Activated T-helper 2 cell treated with anti-CD3 and anti-CD28 coated beads, Interferon-gamma antibody, Interleukin-2, Interleukin-4, amounts not matched to agents 10 μg/mL and 5 μg/mL and 100 μg/mL, durations not matched to agents 14 hours and 24 hours and 36 hours (primary cell): ENCODE results near the gene KDM2A. TPM values are rescaled to one million over a fixed set of nuclear protein-coding genes. Genes with fewer than 3 reads are reported as not detected.

Experiments
- DNase-seq: peaks from one replicate; pipeline ENCODE4 v3.0.0; 2021; ENCODE audit warnings: low spot score
- H3K27ac Mint-ChIP-seq: one replicate; pipeline ENCODE4 v1.8.0; 2021; ENCODE audit warnings: mixed read lengths
- H3K27me3 Mint-ChIP-seq: one replicate; pipeline ENCODE4 v1.8.0; 2021; ENCODE audit warnings: low read depth, mixed read lengths
- H3K36me3 Mint-ChIP-seq: one replicate; pipeline ENCODE4 v1.8.0; 2021; ENCODE audit warnings: low read depth, mixed read lengths
- H3K4me1 Mint-ChIP-seq: one replicate; pipeline ENCODE4 v1.8.0; 2021; ENCODE audit warnings: low read depth, mixed read lengths
- H3K4me3 Mint-ChIP-seq: one replicate; pipeline ENCODE4 v1.8.0; 2021; ENCODE audit warnings: low read depth, mild to moderate bottlenecking, moderate library complexity, mixed read lengths
- H3K9me3 Mint-ChIP-seq: one replicate; pipeline ENCODE4 v1.8.0; 2021; ENCODE audit warnings: mixed read lengths
- intact Hi-C: fragments of 100-400 bp; cut with micrococcal nuclease; formaldehyde crosslinking; loops from one replicate; pipeline ENCODE4 v1.15.1; 2023
- total RNA-seq: library from RNA; stranded (reverse); gene quantifications from 2 replicates; pipeline ENCODE4 v1.2.3, GENCODE V29; 2022

The KDM2A gene
- total RNA-seq, 1 donor from 2014 or later, result 96.0 TPM

DNA sequence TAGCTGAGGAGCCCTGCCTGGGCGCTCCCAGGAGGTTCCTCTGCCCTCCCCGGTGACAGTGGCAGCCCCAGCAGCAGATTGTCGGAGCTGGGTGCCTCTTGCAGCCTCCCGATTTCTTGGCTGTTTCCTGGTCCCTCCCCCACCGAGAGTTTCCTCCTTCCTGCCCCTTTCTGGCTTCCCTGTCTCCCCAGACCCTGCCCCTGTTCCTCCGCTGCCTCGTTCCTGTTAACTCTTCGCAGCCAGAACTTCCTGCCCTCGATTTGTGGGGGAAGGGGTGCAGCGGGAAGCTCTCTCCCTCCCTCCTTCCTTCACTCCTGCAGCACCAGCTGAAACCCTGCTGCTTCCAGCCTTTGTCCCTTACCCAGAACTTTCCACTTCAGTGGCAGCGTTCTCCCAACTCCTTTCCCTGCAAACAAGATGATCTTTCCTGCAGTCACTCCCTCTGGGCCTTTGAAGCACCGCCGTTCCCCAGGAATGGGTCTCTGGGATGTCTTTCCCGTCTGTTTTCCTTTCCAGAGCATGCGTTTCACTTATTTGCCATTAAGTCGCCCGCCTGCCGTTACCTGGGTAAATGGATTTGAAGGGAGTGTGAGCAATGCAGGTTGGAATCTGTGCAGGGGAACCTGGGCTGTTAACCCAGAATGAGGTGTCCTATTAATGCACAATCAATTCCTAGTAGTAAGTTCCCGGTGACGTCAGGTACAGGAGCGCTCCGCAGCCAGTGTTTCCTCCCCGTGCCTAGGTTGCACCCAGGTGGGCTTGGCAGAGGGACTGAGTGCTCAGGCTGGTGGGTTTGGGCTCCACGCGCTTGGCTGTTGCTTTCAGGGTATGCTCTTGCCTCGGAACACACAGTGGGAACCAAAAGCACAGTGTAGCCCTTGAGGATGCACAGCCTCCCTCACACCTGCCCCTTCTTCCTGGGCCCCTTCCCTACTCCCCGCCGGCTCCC lies 151.5 kb downstream of the KDM2A start:
- intact Hi-C loops, result loop anchor here (5.0 kb wide), 2 partner anchors 132 to 237 kb away; partner anchors contain the start of genes CDK2AP2, PITPNM1, PPP1CA and TBC1D10C
- Mint-ChIP-seq H3K27me3 (no peaks in the 10 kb centered on the region), H3K4me3 (peak overlapping the region; percentile 94), H3K4me1 (peaks cover 59% of the 10 kb centered on the region), H3K9me3 (no peaks in the 10 kb centered on the region), H3K36me3 (peaks cover 72% of the 10 kb centered on the region), H3K27ac (peak overlapping the region; percentile 97)
- peak; percentile 26 for DNase-seq

DNA sequence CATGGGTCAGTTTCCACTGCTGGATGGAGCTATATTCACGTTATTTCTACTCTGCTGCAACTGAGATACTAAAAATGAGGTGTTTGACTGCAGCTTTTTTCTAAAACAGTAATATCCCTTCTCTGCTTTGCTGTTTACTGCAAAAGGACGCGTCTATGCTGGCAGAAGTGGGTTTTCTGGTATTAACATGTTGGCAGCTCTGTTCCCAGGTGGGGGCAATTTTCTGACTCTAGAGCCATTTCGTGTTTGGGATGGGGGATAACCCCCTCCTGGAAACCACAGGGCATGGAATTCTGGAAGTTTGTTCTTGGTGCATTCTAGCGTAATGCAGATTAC lies 152.1 kb downstream of the KDM2A start:
- Mint-ChIP-seq H3K27me3 (no peaks in the 10 kb centered on the region), H3K4me1 (peaks cover 60% of the 10 kb centered on the region)
- intact Hi-C loops, result loop anchor here (5.0 kb wide), 2 partner anchors 131 to 236 kb away; partner anchors contain the start of genes CDK2AP2, PITPNM1, PPP1CA and TBC1D10C

DNA sequence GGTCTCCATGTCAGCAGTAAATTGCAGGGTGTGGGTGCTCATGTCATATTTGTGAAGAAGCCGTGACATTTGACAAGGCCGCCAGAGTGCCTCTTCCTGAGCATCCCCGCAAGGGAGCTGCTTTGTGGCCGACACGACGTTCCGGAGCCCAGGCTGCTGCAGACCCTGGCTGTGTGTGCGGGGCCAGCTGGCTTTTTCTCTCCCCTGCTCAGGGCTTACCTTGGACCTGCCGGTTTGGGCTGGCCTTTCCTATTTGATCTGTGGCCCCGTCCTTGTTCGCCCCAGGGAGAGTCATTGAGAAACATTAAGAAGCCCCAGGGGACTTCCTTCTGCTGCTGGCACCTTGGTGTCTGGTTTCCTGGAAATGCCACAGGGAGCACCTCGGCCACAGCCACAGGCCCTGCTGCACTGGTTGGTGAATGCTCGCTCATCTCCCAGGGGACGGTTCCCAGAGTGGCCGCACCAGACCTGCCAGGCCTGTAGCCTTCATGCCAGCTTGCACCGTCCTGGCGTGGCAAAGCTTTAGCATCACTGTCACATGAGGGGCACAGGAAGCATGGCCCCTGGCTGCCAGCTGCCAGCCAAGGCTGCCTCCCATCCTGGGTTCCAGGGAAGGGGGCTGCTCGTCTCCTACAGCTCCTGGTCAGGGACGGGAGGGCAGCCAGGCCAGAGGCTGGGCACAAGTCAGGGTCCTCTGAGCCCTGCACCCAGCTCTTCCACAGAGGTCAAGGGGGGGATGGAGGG lies 152.7 kb downstream of the KDM2A start:
- Mint-ChIP-seq H3K4me1 (peaks cover 64% of the 10 kb centered on the region), H3K9me3 (no peaks in the 10 kb centered on the region), H3K27me3 (no peaks in the 10 kb centered on the region), H3K27ac (peak overlapping the region; percentile 97), H3K4me3 (peak overlapping the region; percentile 94), H3K36me3 (peaks cover 83% of the 10 kb centered on the region)
- intact Hi-C loops, result loop anchor here (5.0 kb wide), 2 partner anchors 131 to 236 kb away; partner anchors contain the start of genes CDK2AP2, PITPNM1, PPP1CA and TBC1D10C
- peak; percentile 48 for DNase-seq

More for the DNA sequence above, 152.1 kb downstream of the KDM2A start:
- peaks cover 79% of the 10 kb centered on the region for H3K36me3 Mint-ChIP-seq
- H3K27ac Mint-ChIP-seq, result peak overlapping the region; percentile 97
- peak overlapping the region; percentile 94 for H3K4me3 Mint-ChIP-seq
- DNase-seq, result no peak
- H3K9me3 Mint-ChIP-seq, result no peaks in the 10 kb centered on the region

DNA sequence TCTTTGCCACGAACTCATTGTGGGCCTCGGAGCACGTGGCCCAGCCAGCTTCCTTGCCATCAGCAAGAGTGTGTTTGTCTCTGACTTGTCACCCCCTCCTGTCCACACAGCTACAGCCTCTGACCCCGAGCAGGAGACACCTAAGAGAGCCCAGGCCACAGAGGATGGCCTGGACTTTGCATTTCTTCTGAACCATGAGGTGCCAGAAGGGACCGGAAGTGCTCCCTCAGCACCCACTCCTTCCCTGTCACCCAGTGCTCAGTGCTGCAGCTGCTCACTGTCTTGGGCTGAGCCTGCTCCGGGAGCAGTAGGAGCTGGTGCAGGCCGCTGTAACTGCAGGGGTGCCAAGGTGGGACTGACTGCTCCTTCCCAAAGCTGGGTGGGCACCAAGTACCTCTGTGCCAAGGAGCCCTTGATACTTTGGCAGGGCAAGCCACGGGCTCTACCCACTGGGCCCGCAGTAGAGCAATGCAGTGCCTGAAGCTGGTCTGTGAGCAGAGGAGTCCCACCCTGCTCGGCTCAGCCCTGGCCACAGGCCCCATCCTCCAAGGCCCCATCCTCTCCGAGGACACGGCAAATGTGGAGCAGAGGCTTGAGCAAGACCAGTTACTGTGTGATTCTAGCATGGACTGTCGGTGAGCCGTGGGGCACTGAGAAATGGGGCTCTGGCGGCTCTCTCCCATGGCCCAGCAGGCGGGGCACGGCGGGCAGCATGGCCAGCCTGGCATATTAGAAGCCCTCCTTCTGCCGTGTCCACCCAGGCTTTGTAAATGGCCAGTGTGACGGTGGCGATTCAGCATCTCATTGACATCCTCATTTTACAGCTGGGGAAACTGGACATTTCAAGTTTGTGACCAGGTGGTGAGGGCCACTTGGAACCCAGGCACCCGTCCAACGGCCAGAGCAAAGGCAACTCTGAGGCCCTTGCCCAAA lies 153.5 kb downstream of the KDM2A start:
- intact Hi-C loops, result loop anchor here (5.0 kb wide), 2 partner anchors 130 to 235 kb away; partner anchors contain the start of genes CDK2AP2, PITPNM1, PPP1CA and TBC1D10C
- H3K27ac Mint-ChIP-seq, result peak overlapping the region; percentile 97
- DNase-seq, result peak; percentile 27
- H3K36me3 Mint-ChIP-seq, result peaks cover 85% of the 10 kb centered on the region
- no peaks in the 10 kb centered on the region for H3K9me3 Mint-ChIP-seq
- H3K27me3 Mint-ChIP-seq, result no peaks in the 10 kb centered on the region
- H3K4me1 Mint-ChIP-seq, result peaks cover 66% of the 10 kb centered on the region
- H3K4me3 Mint-ChIP-seq, result peak overlapping the region; percentile 94

DNA sequence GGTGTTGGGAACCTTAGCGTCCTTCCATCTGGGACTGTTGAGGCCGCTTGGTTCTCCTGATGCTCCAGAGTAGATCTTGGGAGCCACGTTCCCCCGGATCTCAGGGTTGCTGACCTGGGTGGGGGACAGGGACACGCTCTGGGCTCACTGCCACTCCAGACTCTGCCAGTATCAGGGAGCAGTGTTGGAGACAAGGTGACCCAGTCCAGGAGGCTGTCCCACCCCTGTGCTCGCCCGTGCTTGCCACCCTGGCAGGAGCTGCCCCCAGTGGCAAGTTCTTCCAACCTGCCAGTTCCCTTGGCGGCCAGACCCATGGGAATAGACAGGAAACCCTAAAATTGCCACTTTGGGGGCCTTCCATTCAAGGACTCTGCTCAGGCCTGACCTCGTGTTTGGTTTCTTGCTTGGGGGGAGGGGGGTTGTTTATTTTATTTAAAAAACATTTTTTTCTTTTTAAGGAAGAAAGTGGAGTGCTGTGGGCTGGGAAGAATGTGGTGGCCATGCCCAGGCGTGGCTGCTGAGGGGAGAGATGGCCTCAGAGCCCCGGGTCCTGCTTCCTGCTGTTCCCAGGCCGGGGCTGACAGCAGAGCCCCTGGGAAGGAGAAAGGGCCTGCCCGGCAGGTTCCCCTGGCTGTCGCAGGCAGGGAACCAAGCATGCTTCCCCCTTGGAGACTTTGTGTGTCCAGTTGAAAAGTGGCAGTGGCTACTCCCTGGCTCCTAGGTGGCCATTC lies 154.4 kb downstream of the KDM2A start:
- H3K27ac Mint-ChIP-seq, result peak overlapping the region; percentile 98
- H3K27me3 Mint-ChIP-seq, result no peaks in the 10 kb centered on the region
- peaks cover 62% of the 10 kb centered on the region for H3K4me1 Mint-ChIP-seq
- H3K9me3 Mint-ChIP-seq, result no peaks in the 10 kb centered on the region
- intact Hi-C loops, result loop anchor here (5.0 kb wide), 2 partner anchors 129 to 234 kb away; partner anchors contain the start of genes CDK2AP2, PITPNM1, PPP1CA and TBC1D10C
- H3K4me3 Mint-ChIP-seq, result peak overlapping the region; percentile 94
- DNase-seq, result no peak
- H3K36me3 Mint-ChIP-seq, result peaks cover 83% of the 10 kb centered on the region

DNA sequence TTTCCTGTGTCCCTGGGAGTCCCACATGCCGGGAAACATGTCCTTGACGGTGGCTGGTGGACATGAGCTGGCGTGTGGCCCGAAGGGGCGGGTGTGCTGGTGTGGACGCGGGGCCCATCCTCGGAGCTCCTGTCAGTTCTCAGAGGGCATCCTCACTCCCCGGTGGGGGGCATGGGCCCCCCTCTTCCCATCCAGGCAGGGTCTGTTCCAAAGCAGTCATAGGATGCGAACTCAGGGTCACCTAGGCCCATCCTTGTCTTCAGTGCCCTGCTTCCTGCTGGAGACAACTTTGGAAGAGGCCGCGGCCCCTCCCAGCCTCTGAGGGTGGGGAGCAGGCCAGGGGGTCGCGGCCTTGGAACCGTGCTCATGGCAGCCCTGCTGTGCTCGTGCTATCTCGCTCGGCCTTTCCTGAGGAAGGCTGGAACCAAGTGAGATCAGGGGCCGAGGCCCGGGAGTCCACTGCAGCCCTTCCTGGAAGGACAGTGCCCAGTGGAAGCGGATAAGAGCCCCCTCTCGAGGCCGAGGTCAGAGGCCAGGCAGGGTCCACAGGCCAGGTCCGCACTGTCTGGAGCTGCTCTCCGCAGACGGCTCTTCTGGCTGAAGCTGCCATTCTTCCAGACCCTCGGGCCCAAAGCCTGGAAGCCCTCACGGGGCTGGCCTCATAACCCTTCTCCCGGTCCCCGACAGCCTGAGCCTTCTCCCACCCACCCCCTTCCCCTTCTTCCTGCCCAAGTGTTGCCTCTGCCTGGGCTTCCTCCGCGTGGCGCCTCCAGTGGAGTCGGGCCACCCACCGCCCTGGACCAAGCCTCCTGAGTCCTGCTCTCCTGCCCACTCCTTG lies 155.9 kb downstream of the KDM2A start:
- Mint-ChIP-seq H3K4me3 (peak overlapping the region; percentile 65), H3K4me1 (peaks cover 63% of the 10 kb centered on the region), H3K9me3 (no peaks in the 10 kb centered on the region), H3K27ac (peak overlapping the region; percentile 98), H3K27me3 (no peaks in the 10 kb centered on the region), H3K36me3 (peaks cover 83% of the 10 kb centered on the region)
- intact Hi-C loops, result loop anchor here (5.0 kb wide), 2 partner anchors 127 to 232 kb away; partner anchors contain the start of genes CDK2AP2, PITPNM1, PPP1CA and TBC1D10C
- DNase-seq, result no peak

DNA sequence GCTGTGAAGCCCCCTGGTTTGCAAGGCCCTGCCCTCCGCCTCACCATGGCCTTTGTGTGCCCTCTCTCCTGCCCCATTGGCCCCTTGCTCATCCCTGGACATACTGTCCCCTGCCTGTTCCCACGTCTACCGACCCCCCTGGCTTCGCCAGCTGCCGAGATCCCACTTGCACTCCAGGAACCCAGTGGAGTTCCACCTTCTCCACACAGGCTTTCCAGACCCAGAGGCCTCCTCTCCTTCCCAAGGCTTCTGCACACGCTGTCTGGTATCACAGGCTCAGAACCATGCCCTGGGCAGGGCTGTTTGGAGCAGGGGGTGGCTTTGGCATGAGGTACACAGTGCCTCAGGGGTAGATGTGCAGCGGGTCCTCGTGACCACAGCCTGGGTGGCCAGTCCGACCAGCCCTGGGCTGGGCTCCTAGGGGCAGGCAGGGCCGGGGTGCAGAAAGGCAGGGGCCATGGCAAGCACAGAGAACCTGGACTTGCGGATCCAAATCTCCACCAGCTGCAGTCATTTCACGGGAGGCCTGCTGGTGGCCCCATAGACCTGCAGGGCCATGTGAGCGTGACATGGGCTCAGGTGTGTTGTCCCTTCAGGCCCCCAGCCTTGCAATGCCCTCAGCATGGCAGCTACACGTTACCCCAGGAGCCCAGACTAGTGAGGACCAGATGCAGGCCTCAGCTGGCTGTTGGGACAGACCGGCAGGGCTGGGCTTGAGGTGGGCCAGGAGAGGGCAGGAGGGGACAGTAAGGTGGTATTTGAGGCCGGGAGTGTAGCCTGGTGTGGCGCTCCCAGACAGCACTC lies 156.7 kb downstream of the KDM2A start:
- peak overlapping the region; percentile 65 for H3K4me3 Mint-ChIP-seq
- intact Hi-C loops, result loop anchor here (2.0 kb wide), 1 partner anchor 35 kb away; no protein-coding TSS in a partner anchor
- DNase-seq, result no peak
- no peaks in the 10 kb centered on the region for H3K27me3 Mint-ChIP-seq
- peaks cover 83% of the 10 kb centered on the region for H3K36me3 Mint-ChIP-seq
- H3K9me3 Mint-ChIP-seq, result no peaks in the 10 kb centered on the region
- H3K4me1 Mint-ChIP-seq, result peaks cover 58% of the 10 kb centered on the region
- H3K27ac Mint-ChIP-seq, result peak overlapping the region; percentile 98

DNA sequence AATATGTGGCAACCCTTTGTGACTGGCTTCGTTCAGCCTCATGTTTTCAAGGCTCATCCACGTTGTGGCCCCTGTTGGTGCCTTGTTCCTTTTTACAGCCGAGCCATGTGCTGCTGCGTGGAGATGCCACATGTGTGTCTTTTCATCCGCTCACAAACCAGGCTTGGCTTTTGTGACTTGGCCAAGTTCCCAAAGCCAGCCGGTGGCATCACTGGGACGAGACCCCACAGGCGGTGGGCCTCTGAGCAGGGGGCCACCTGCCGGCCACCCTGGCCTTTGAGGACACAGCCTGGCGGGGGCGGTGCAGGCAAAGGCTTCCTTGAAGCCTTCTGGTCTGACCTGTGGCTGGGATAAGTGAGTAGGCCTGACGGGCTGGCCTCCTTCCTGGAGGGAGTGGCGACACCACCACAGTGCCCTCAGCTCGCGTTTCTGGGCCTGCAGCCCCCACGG lies 157.7 kb downstream of the KDM2A start:
- Mint-ChIP-seq H3K4me1 (peaks cover 48% of the 10 kb centered on the region), H3K27me3 (no peaks in the 10 kb centered on the region), H3K4me3 (peak overlapping the region; percentile 71), H3K9me3 (no peaks in the 10 kb centered on the region), H3K27ac (peak overlapping the region; percentile 98), H3K36me3 (peaks cover 84% of the 10 kb centered on the region)
- intact Hi-C loops, result loop anchor here (1.0 to 2.0 kb wide), 3 partner anchors 9 to 36 kb away; no protein-coding TSS in a partner anchor
- peak; percentile 34 for DNase-seq

DNA sequence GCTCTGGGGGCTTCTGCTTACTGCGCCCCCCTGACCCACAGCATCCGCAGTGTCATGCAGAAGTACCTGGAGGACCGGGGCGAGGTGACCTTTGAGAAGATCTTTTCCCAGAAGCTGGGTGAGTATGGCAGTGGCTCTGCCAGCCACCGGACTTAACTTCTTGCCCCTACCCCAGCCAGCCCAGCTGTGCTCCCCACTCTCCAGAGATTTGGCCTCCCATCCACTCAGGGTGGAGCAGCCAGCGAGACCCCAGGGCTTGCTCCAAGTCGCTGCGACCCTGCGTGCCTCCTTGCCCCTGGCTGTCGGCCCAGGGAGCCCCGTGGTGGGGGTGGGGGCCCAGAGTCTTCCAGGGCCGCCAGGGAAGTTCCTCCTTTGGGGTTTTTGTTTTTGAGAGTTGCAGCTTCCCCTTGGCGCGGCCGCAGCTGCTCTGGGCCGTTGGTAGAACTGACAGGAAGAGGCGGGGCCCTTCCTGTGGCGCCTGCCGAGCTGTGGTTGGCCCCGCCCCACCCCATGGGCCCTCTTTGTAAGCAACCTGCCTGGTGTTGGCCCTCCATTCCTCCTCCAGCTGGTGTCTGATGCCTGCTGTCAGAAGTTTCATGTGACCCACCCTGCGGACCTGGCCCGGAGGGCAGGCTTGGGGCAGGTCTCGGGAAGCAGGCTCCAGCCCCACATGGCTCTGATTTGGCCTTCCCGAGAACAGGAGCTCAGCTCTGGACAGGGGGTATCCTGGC lies 158.3 kb downstream of the KDM2A start:
- Mint-ChIP-seq H3K36me3 (peaks cover 84% of the 10 kb centered on the region), H3K9me3 (no peaks in the 10 kb centered on the region), H3K4me3 (peak overlapping the region; percentile 71), H3K27me3 (no peaks in the 10 kb centered on the region), H3K27ac (peak overlapping the region; percentile 98), H3K4me1 (peaks cover 43% of the 10 kb centered on the region)
- peak; percentile 90 for DNase-seq
- intact Hi-C loops, result loop anchor here (1.0 to 2.0 kb wide), 3 partner anchors 9 to 37 kb away; no protein-coding TSS in a partner anchor
